MM.1S (cell line): ENCODE data around the gene MT1B.

Experiments used
- DNase-seq: peaks from one replicate; pipeline ENCODE4 v3.0.0-alpha.2; 2015
- H2AFZ ChIP-seq: fragments of 300-600 bp; sonication (generic); 2 replicates; pipeline ENCODE4 v1.6.0; 2016; ENCODE audit warnings: antibody characterized with exemption, low read length
- H3F3A ChIP-seq: fragments of 300-600 bp; sonication (generic); 2 replicates; pipeline ENCODE4 v1.6.1; 2016; ENCODE audit warnings: mild to moderate bottlenecking, antibody characterized with exemption, low read length, moderate library complexity, mixed read lengths; ENCODE audit not compliant: insufficient read depth
- H3K27ac ChIP-seq: fragments of 300-600 bp; sonication (generic); 2 replicates; pipeline ENCODE4 v1.5.1; 2016; ENCODE audit warnings: mild to moderate bottlenecking, low read length
- H3K27me3 ChIP-seq: fragments of 300-600 bp; sonication (generic); replicated peaks from 2 replicates; pipeline ENCODE4 v1.6.0; 2016; ENCODE audit warnings: low read length; ENCODE audit not compliant: insufficient read depth
- H3K36me3 ChIP-seq: fragments of 300-600 bp; sonication (generic); replicated peaks from 2 replicates; pipeline ENCODE4 v1.6.1; 2016; ENCODE audit warnings: mild to moderate bottlenecking, low read length, mixed read lengths; ENCODE audit not compliant: insufficient read depth
- H3K4me1 ChIP-seq: fragments of 300-600 bp; sonication (generic); 2 replicates; pipeline ENCODE4 v1.6.1; 2016; ENCODE audit warnings: low read length, mixed read lengths
- H3K4me2 ChIP-seq: fragments of 300-600 bp; sonication (generic); 2 replicates; pipeline ENCODE4 v1.6.0; 2016; ENCODE audit warnings: low read depth, low read length
- H3K4me3 ChIP-seq: fragments of 300-600 bp; sonication (generic); 2 replicates; pipeline ENCODE4 v1.5.1; 2016; ENCODE audit warnings: low read length, mixed read lengths
- H3K79me2 ChIP-seq: fragments of 300-600 bp; sonication (generic); 2 replicates; pipeline ENCODE4 v1.6.1; 2016; ENCODE audit warnings: mixed run types, low read length, mixed read lengths
- H3K9ac ChIP-seq: fragments of 300-600 bp; sonication (generic); 2 replicates; pipeline ENCODE4 v1.6.1; 2016; ENCODE audit warnings: low read length, mixed read lengths
- H3K9me2 ChIP-seq: fragments of 300-600 bp; sonication (generic); replicated peaks from 2 replicates; pipeline ENCODE4 v1.6.1; 2016; ENCODE audit warnings: mild to moderate bottlenecking, low read length, mixed read lengths; ENCODE audit not compliant: insufficient read depth
- H3K9me3 ChIP-seq: fragments of 300-600 bp; sonication (generic); replicated peaks from 2 replicates; pipeline ENCODE4 v1.6.1; 2016; ENCODE audit warnings: mild to moderate bottlenecking, low read length, mixed read lengths; ENCODE audit not compliant: insufficient read depth
- H4K20me1 ChIP-seq: fragments of 300-600 bp; sonication (generic); 2 replicates; pipeline ENCODE4 v1.6.1; 2016; ENCODE audit warnings: mild to moderate bottlenecking, low read length, moderate library complexity, mixed read lengths; ENCODE audit not compliant: insufficient read depth
- CTCF ChIP-seq: fragments of 300-600 bp; sonication (generic); IDR thresholded peaks from 2 replicates; pipeline ENCODE4 v1.5.1; 2016; ENCODE audit warnings: antibody characterized with exemption, low read length, mixed read lengths
- EZH2 ChIP-seq: fragments of 300-600 bp; sonication (generic); optimal IDR thresholded peaks from 2 replicates; pipeline ENCODE3; 2017; ENCODE audit warnings: low read depth, mild to moderate bottlenecking, antibody characterized with exemption, low read length, mixed read lengths
- EZH2phosphoT487 ChIP-seq: fragments of 300-600 bp; sonication (generic); IDR thresholded peaks from 2 replicates; pipeline ENCODE4 v1.6.1; 2018; ENCODE audit warnings: antibody characterized with exemption, low read length

MT1B gene

GRCh38 chr16:56626685-56627084 is 25.0 kb upstream of the MT1B start:
- Histone ChIP-seq H3K27me3 (peaks cover 40% of the 10 kb centered on the region), H3K4me1 (no peaks in the 10 kb centered on the region), H3K9me2 (no peaks in the 10 kb centered on the region), H3K27ac (no peak overlapping the region), H3F3A (no peaks in the 10 kb centered on the region), H3K36me3 (no peaks in the 10 kb centered on the region), H2AFZ (no peak overlapping the region), H3K4me3 (no peak overlapping the region), H3K9me3 (no peaks in the 10 kb centered on the region), H3K4me2 (no peak overlapping the region), H3K9ac (no peak overlapping the region), H4K20me1 (no peaks in the 10 kb centered on the region), H3K79me2 (no peaks in the 10 kb centered on the region)
- DNase-seq = no peak
- TF ChIP-seq EZH2phosphoT487 (no peak), CTCF (no peak), EZH2 (no peak)

- TF ChIP-seq EZH2 (no peak), CTCF (no peak), EZH2phosphoT487 (no peak)
- no peaks in the 10 kb centered on the region for H3K79me2 ChIP-seq
- H3K9ac ChIP-seq = no peak overlapping the region
- H3K27ac ChIP-seq = no peak overlapping the region
- H3K9me2 ChIP-seq = no peaks in the 10 kb centered on the region
- H3K36me3 ChIP-seq = no peaks in the 10 kb centered on the region
- peaks cover 60% of the 10 kb centered on the region for H3K27me3 ChIP-seq
- H2AFZ ChIP-seq = no peak overlapping the region
- no peaks in the 10 kb centered on the region for H3K4me1 ChIP-seq
- no peak overlapping the region for H3K4me3 ChIP-seq
- H3K9me3 ChIP-seq = no peaks in the 10 kb centered on the region
- H3F3A ChIP-seq = no peaks in the 10 kb centered on the region
- no peak for DNase-seq
- no peaks in the 10 kb centered on the region for H4K20me1 ChIP-seq
- H3K4me2 ChIP-seq = no peak overlapping the region
Observed at GRCh38 chr16:56628486-56629350, 23.0 kb upstream of the MT1B start.

GRCh38 chr16:56629531-56629930 is 22.2 kb upstream of the MT1B start:
- Histone ChIP-seq H3K9me3 (no peaks in the 10 kb centered on the region), H3K4me1 (no peaks in the 10 kb centered on the region), H2AFZ (no peak overlapping the region), H3K4me2 (no peak overlapping the region), H4K20me1 (no peaks in the 10 kb centered on the region), H3K27ac (no peak overlapping the region), H3K4me3 (no peak overlapping the region), H3K79me2 (no peaks in the 10 kb centered on the region), H3F3A (no peaks in the 10 kb centered on the region), H3K9ac (no peak overlapping the region), H3K9me2 (no peaks in the 10 kb centered on the region), H3K36me3 (no peaks in the 10 kb centered on the region), H3K27me3 (peaks cover 69% of the 10 kb centered on the region)
- no peak for DNase-seq
- no peak for TF ChIP-seq EZH2
- no peak for TF ChIP-seq EZH2phosphoT487
- no peak for TF ChIP-seq CTCF
